ENCODE measurements around the gene MFSD6.

MFSD6 gene

DNA sequence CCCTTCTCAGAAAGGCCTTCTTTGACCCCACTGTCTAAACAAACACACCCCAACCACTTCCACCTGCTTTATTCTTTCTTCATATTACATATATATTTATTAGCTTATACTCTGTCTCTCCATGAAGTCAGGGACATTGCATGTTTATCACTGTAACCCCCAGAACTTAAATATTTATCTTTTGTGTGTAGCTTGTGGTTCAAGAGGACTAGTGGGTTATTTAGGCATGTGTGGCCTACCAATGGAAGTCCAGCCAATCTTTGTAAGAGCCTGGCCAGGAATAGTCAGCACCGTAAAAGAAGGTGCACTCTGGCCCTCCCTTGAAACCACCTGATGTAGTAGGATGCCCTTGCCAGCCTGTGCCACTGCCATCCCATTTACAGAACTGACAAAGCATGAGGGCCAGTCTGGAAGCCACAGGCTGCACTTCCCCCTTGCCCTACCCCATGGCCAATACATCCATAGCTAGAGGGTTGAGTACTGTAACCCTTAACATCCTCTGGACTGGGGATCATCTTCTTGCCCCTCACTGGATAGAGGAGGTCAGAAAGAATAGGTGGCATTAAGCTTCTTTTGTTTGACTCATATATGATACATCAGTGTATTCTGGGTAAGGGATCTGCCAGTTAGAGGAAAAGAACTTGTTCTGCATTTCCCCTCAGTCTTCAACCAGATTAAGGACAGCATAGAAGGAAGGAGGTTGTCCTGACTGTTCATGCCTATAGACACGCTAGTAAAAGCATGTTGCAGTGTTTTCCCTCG, 121.5 kb downstream of the MFSD6 start:
- no peak for DNase-seq

- no peak for DNase-seq
Measured at GRCh38 chr2:190530248-190530900, 122.2 kb downstream of the MFSD6 start.

GRCh38 chr2:190532581-190532980, 124.4 kb downstream of the MFSD6 start:
- no peak for DNase-seq

GRCh38 chr2:190533175-190533967, 125.2 kb downstream of the MFSD6 start:
- no peak for DNase-seq

DNA sequence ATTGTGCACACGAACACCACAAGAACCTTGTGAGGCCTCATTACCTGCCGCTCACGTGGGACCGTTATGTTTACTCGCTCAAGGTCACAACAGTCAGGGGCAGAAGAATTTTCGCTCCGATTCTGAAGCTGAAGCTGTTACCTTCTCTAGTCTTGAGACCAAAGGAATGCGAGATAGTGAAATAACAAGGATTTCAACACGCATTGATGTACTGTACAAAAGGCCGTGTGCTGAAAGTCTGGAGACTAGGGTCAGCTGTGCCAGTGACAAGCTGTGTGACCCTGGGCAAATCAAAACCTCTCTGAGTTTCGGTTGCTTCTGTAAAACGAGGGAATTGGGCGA, 125.8 kb downstream of the MFSD6 start:
- no peak for DNase-seq

DNA sequence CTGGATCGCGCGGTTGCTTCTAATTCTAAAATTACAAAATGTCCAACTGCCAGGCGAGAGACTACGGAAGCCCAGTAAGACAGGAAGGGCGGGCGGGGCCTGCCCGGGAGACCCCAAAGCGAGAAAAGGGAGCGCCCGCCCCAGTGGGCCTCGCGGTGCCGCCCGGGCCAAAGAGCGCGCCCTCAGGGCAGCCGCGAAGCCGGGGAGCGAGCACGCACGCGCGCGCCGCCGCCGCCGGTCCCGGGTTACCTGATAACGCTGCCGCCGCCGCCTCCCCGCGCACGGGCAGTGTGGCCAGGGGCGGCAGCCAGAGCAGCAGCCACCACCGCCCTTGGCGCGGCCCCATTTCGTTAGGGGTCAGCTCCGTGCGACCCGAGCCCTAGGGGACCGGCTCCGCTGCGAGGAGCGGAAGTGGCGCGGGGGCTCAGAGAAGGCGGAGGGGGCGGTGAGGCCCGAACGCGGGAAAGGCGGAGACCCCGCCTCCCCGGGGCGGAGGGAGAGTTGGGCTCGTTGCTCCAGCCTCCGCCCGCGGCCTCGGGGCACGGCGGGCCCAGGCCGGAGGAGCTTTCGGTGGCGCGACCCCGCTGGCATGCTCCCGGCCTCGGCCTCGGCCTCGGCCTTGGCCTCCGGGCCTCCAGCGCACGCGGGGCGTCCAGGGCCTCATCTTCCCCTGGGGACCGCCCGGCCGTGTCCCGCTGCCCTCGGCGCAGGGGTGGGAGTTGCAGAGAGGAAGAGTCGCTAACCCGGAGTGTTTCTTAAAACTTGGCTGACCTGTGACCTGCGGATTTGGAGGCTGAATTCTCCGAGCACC, 126.4 kb downstream of the MFSD6 start, which contains the start of gene NEMP2:
Gene NEMP2, minus strand, starts transcription at position 413 of the 811 bp plus-strand sequence. Its CDS starts 67 bp downstream, at position 346.
- peak in 49 of 51 donors; percentile 13 to 90 (median 60) for DNase-seq

DNA sequence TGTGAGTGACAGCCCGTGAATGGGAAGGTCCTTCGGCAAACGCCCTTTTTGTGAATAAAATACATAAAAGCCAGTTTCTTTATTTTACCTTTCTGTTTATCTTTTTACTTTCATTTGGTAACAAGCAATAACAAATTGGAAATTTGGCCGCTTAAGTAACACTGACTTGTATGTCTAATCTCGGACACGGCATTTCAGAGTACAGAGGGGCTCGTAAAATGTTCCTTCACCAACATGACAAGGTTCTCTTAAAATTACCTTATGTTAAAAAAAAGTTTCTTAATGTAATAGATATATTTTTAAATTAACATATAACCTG, 126.9 kb downstream of the MFSD6 start:
- no peak for DNase-seq

- DNase-seq = peak in 1 of 51 donors; percentile 9
Measured at GRCh38 chr2:190535586-190535985, 127.4 kb downstream of the MFSD6 start.

GRCh38 chr2:190537765-190538164, 129.6 kb downstream of the MFSD6 start:
- no peak for DNase-seq

- no peak for DNase-seq
Measured at GRCh38 chr2:190538201-190538600, 130.0 kb downstream of the MFSD6 start.

DNA sequence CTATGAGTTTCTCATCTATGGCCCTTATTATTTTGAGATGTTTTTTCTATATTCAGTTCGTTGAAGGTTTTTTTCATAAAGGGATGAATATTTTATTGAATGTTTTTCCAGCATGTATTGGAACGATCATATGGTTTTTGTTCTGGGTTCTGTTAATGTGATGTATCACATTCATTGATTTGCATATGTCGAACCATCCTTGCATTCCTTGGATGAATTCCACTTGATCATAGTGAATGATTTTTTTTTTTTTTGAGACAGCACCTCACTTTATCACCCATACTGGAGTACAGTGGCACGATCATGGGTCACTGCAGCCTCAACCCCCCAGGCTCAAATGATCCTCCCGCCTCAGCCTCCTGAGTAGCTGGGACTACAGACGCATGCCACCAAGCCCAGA, 131.9 kb downstream of the MFSD6 start:
- no peak for DNase-seq

DNA sequence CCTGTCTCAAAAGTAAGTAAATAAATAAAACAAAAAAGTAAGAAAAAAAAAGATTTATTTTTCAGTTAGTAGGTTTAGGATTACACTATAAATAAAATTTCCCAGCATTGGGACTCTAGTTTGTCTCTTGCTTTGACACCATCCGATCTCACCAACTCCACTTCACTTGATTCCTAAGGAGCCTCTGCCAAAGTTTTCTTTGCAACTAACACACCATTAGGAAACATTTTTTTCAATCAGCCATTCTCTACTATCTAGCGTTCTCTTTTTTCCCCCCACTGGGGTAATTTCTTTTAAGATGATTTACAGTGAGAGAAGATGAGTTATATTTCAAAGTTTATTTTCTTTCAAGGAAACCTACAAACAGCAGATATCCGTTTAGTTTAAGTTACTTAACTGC, 136.9 kb downstream of the MFSD6 start:
- no peak for DNase-seq

DNA sequence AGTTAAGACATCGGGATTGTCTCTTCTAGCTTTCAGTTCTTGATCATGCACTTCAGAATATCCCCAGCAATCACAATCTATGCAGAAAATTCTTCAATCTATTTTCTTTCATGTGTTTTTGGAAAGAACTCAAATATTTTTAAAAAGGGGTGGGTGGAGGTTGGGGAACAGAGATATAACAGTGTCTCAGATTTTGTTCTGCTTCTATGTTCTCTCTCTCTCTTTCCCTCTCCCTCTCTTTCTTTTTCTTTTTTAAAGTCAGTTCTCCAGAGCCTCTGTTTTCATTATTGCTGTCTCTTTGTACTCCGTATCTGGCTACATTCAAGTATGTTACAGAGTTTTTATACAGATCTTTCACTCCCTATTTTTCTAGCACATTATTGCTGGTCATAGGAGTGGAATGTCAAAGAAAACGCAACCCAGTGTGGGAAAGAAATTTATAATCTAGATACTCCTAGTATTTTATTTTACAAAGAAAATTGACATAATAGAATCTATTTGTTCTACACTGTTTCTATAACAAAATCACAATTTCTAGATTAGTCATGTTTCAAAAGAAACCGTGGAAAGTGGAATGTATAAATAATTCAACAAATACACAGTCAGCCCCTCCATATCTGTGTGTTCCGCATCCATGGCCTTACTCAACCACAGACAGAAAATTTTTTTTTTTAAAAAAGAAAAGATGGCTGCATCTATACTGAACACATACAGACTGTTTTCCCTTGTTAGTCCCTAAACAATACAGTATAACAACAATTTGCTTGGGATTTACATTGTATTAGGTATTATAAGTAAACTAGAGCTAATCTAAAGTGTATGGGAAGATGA, 137.6 kb downstream of the MFSD6 start:
- DNase-seq = no peak

DNA sequence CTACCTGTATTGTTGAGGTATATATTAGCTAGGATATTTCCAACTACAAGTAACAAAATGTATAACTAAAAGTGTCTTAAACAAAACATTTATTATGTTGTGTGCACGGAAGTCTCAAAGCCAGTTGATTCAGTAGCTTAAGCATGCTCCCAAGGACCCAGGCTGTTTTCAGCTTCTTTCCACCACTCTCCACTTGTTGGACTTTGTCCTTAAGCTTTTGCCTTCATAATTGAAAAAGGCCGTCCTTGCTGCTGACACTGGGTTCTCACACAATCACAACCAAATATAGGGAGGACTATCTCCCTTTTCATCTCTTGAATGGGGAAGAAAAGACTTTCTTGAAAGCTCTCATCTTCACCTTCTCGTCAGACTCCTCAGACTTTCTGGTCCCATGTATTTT, 138.6 kb downstream of the MFSD6 start:
- DNase-seq = no peak

DNA sequence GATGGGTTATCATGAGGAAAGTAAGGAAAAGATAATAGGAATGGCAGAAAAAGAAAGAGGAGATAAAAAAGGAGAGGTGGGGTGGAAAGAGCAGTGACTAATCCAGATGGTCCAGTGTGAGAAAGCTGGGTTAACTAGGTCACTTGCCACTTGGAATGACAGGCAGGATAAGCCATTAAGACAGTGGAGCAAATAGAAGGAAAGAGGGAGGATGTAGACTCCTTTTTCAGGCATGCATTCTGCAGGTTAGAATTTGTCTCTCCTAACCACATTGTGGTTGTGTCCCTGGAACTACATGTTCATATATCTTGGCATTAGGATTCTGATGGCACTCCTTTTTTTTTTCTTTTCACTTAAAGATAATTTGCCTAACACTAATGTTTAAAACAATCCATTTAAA, 139.7 kb downstream of the MFSD6 start:
- DNase-seq = no peak

DNA sequence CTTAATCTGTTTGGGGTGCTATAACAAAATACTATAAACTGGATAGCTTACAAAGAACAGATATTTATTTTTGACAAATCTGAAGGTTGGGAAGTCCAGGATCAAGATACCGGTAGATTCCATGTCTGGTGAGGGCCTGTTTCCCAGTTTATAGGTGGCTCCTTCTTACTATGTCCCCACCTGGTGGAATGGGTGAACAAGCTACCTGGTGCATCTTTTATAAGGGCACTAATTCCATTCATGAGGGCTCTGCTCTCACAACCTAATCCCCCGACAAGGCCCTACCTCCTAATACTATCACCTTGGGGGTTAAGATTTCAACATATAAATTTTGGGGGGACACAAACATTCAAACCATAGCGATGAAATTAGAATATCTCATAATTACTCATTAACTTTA, 142.0 kb downstream of the MFSD6 start:
- no peak for DNase-seq
